Keratinocyte (primary cell): ENCODE measurements around the gene FHOD3.

Experiments
- CTCF ChIP-seq, 3 experiments: IDR thresholded peaks in 1 of 3; conservative IDR thresholded peaks in 1 of 3; optimal IDR thresholded peaks in 1 of 3; 2 replicates in 2 of 3; 3 replicates in 1 of 3; pipeline versions ENCODE3 to v1.5.1; 2011; ENCODE audit warnings: low read length in 3 of 3, mild to moderate bottlenecking in 3 of 3, moderate library complexity in 2 of 3, control low read depth in 1 of 3, inconsistent platforms in 1 of 3; ENCODE audit not compliant: insufficient read depth in 2 of 3; ENCODE audit errors: extremely low read depth in 1 of 3
- EZH2 ChIP-seq: IDR thresholded peaks from one replicate; pipeline ENCODE4 v1.6.1; 2012; ENCODE audit warnings: inconsistent platforms, mild to moderate bottlenecking, low read length, moderate library complexity

GRCh38 chr18:36812678-36813077, 515.2 kb downstream of the FHOD3 start:
- TF ChIP-seq CTCF (optimal IDR thresholded peaks at IDR 0.05 in 1 of 3, IDR thresholded peaks at IDR 0.05 in 1 of 3, conservative IDR thresholded peaks at IDR 0.05 in 1 of 3; ENCODE audit: extremely low read depth in 1 of 3, insufficient read depth in 2 of 3, low read length in 3 of 3) (no peak), EZH2 (no peak)
